BE2C (cell line): ENCODE data around the gene REPS2.

Experiments used
- DNase-seq: peaks from one replicate; pipeline ENCODE4 v3.0.0-alpha.2; 2020
- H3K27me3 ChIP-seq: fragments of 250-450 bp; sonication (Bioruptor Pico); 2 replicates; pipeline ENCODE4 v1.5.1; 2020; ENCODE audit warnings: mild to moderate bottlenecking
- H3K36me3 ChIP-seq: fragments of 250-450 bp; sonication (Bioruptor Pico); 2 replicates; pipeline ENCODE4 v1.5.1; 2020; ENCODE audit warnings: mild to moderate bottlenecking
- H3K4me1 ChIP-seq: fragments of 250-450 bp; sonication (Bioruptor Pico); 2 replicates; pipeline ENCODE4 v1.5.1; 2020
- H3K4me3 ChIP-seq: 2 replicates; pipeline ENCODE4 v1.5.1; 2011; ENCODE audit warnings: low read depth, low read length
- H3K9me3 ChIP-seq: fragments of 250-450 bp; sonication (Bioruptor Pico); 2 replicates; pipeline ENCODE4 v1.5.1; 2020
- TF ChIP-seq, protein P1 (sequence below): IDR thresholded peaks from 2 replicates; pipeline ENCODE4 v1.5.1; 2012; ENCODE audit warnings: mild to moderate bottlenecking, low read depth, low read length

REPS2 gene

DNA sequence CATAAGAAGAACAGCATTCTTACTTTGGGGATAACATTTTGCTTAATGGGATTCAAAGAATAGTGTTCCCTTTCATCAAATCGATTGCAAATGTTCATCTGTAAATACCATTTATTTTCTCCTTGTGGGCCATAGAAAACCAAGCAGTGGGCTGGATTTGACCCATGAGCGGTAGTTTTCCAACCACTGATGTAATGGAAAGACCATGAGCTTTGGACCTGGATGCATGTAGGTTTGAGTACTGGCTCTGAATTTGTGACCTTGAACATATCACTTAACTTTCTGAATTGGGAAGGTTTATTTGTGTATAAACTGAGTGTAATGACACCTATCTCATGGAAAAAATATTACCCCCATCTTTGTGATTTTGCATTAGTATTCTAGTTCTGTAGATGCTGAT, 54.3 kb downstream of the REPS2 start:
- TF ChIP-seq, protein P1, sequence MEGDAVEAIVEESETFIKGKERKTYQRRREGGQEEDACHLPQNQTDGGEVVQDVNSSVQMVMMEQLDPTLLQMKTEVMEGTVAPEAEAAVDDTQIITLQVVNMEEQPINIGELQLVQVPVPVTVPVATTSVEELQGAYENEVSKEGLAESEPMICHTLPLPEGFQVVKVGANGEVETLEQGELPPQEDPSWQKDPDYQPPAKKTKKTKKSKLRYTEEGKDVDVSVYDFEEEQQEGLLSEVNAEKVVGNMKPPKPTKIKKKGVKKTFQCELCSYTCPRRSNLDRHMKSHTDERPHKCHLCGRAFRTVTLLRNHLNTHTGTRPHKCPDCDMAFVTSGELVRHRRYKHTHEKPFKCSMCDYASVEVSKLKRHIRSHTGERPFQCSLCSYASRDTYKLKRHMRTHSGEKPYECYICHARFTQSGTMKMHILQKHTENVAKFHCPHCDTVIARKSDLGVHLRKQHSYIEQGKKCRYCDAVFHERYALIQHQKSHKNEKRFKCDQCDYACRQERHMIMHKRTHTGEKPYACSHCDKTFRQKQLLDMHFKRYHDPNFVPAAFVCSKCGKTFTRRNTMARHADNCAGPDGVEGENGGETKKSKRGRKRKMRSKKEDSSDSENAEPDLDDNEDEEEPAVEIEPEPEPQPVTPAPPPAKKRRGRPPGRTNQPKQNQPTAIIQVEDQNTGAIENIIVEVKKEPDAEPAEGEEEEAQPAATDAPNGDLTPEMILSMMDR = no peak
- Histone ChIP-seq H3K27me3 (no peaks in the 10 kb centered on the region), H3K36me3 (no peaks in the 10 kb centered on the region), H3K4me1 (no peaks in the 10 kb centered on the region), H3K9me3 (no peaks in the 10 kb centered on the region), H3K4me3 (no peak overlapping the region)
- no peak for DNase-seq

DNA sequence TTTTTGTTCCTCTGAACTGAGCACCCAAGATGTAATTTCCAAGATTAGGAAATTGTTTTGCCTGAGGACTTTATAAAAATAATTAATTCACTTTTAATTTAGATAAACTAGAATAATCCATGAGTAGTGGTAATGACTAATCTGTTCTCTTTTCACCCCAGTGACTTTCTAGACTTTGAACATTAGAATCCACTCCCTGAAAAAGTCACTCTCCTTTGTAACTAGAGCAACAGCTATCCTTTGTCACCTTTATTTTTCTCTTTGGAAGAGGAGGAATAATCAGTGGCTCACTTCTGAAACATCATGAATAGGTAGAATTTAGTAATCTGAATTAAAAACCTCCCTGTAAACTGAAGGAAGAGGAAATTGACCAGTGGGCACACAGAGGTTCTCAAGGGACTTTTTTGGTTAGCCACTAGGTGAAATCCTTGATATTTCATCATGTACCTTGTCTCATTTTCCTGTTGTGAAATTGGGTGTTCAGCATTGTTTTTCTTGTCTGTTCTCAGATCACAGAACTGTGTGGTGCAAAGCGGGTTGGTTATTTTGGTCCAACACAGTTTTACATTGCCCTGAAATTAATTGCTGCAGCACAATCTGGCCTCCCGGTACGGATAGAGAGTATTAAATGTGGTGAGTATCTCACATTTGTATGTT, 59.4 kb downstream of the REPS2 start:
- Histone ChIP-seq H3K4me3 (no peak overlapping the region), H3K27me3 (no peaks in the 10 kb centered on the region), H3K4me1 (no peaks in the 10 kb centered on the region), H3K9me3 (no peaks in the 10 kb centered on the region), H3K36me3 (no peaks in the 10 kb centered on the region)
- no peak for DNase-seq
- TF ChIP-seq, protein P1 = no peak

DNA sequence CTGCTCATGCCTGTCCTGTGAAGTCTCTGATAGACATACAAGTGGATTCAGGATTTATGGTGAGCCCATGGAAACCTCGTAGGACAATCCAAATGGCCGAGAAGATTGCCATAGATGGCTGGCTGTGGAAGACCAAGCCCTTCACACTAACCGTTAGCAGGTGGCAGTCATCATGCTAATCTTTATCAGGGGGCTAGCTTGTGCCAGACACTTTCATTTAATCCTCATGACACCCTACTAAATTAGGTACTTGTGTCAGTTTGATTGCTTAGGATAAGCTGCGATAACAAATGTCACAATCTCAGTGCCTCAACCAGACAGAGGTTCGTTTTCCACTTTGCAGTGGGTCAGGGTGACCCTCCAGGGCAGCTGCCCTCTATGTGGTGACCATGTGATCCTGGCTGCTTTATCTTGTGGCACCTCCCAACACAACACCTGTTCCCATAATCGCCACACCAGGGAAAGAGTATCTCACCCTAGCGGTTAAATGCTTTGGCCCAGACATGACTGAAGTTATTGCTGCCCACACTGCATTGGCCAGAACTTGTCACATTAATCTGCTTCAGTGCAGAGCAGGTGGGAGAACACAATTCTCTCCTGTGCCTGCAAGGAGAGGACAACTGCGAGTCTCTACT, 60.8 kb downstream of the REPS2 start:
- H3K27me3 ChIP-seq = no peaks in the 10 kb centered on the region
- no peaks in the 10 kb centered on the region for H3K9me3 ChIP-seq
- no peaks in the 10 kb centered on the region for H3K36me3 ChIP-seq
- no peaks in the 10 kb centered on the region for H3K4me1 ChIP-seq
- DNase-seq = peak; percentile 11
- no peak overlapping the region for H3K4me3 ChIP-seq
- TF ChIP-seq, protein P1 = peak; percentile 56

DNA sequence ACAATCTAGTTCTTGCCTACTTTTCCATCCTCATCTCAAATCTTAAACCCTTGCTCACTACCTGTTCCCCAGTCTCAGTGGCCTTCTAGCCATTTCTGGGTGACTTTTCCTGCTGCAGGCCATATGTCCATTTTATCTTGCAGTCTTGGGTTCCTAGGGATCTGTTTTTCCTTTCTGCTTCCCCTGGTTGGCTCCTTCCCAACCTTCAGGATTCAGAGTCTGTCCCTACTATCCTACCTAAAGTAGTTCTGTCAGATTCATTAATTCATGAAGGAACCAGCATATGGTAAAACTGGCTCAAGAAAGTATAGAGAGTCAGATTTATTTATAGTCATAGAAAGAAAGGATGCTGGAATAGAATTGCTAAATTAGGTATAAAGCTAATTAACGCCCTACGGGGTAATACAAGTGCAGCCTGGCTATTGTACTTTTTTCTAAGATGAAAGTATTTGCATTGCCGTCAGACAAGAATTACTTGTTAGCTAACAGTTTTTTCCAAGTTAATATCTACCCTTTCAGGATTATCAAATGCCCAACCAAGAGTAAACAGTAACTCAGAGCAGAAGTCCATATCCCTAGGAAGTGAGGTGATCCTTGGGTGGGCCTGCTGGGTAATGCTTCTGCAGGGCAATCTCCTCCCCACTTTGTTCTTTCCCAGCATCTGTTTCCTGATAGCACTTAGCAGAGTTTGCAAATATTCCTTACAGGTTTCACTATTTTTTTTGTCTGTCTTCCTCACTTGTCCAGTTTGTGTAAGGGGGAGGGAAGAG, 63.6 kb downstream of the REPS2 start:
- H3K27me3 ChIP-seq = no peaks in the 10 kb centered on the region
- no peaks in the 10 kb centered on the region for H3K36me3 ChIP-seq
- TF ChIP-seq, protein P1 = no peak
- no peak overlapping the region for H3K4me3 ChIP-seq
- H3K9me3 ChIP-seq = no peaks in the 10 kb centered on the region
- DNase-seq = no peak
- no peaks in the 10 kb centered on the region for H3K4me1 ChIP-seq

DNA sequence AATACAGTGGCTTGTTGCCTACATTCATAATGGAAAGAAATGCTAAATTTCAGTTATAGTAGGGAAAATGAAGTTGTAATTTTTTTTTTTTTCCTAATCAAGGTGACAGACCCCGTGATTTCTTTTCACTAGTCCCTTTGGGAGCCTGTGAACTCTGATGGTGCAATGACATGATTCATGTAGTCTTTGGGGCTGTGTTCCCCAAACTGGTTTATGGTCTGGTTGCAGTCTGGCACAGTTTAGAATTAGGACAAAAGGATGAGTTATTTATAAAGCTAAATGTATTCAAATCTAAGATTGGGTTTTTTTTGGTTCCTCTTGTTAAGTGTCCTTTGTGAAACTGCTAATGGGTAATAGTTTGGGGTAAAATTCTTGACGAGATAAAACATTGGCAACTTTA, 66.0 kb downstream of the REPS2 start:
- H3K36me3 ChIP-seq = no peaks in the 10 kb centered on the region
- H3K4me1 ChIP-seq = no peaks in the 10 kb centered on the region
- TF ChIP-seq, protein P1 = no peak
- no peak overlapping the region for H3K4me3 ChIP-seq
- no peaks in the 10 kb centered on the region for H3K9me3 ChIP-seq
- DNase-seq = no peak
- no peaks in the 10 kb centered on the region for H3K27me3 ChIP-seq

DNA sequence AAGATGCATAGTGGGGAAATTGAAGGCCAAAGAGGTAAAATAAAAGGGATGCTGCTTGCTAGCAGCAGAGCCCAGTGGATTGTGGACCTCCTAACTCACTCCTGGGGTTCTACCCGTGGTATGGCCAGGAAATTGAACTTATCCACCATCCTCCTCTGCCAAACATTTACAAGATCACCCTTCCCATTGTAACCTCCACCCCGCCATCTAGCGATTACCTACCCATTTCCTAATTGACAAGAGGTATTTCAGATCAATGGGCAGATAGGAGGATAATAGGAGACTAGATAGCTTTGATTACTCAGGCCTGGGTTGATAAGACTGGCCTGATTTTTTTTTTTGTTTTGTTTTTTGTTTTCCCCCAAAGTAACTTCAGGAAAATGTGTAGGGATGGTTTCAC, 67.8 kb downstream of the REPS2 start:
- Histone ChIP-seq H3K9me3 (no peaks in the 10 kb centered on the region), H3K36me3 (no peaks in the 10 kb centered on the region), H3K4me3 (no peak overlapping the region), H3K4me1 (no peaks in the 10 kb centered on the region), H3K27me3 (no peaks in the 10 kb centered on the region)
- TF ChIP-seq, protein P1 = no peak
- no peak for DNase-seq
